H54 (cell line): ENCODE measurements around the gene CSRNP2.

Experiments used
- DNase-seq: peaks from one replicate; pipeline ENCODE4 v3.0.0; 2011; ENCODE audit warnings: low spot score, mixed read lengths; ENCODE audit not compliant: insufficient read length
- FAIRE-seq: peaks from 3 replicates; lab custom pipeline; 2011; peaks lifted over from hg19 to GRCh38; lab: Jason Lieb, UNC
- POLR2A ChIP-seq: IDR thresholded peaks from 2 replicates; pipeline ENCODE4 v1.6.1; 2011; ENCODE audit warnings: low read depth, mild to moderate bottlenecking, low read length

The CSRNP2 gene

DNA sequence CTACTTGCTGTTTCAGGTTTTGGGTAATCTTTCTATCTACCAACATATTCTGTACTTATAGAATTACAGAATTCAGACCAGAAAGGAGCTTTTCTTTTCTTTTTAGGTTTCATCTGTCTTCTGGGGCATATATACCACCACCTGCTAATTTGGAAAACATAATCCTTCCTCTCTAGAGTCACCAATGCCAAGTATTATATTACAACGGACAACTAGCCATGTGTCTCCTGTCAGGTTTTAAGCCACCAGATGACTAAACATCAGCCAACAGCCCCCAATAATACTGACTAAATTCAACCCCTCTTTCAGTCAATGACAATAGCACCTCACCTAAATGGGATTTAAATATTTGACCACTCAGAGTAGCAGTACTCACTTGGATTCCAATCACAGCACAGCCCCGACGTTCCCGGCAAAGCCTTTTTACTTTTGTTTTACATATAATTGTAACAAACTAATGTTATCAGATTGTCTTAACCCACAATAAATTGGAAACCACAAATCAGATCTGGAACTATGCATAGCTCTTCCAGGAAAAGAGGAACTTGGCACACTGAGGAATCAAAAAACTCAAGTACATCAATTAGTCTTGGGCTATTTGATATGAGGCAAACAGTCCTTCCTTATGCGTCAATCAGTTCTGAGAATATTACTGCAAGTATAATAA, 70.7 kb downstream of the CSRNP2 start:
- FAIRE-seq (no peak), DNase-seq (no peak)
- TF ChIP-seq POLR2A: no peak

DNA sequence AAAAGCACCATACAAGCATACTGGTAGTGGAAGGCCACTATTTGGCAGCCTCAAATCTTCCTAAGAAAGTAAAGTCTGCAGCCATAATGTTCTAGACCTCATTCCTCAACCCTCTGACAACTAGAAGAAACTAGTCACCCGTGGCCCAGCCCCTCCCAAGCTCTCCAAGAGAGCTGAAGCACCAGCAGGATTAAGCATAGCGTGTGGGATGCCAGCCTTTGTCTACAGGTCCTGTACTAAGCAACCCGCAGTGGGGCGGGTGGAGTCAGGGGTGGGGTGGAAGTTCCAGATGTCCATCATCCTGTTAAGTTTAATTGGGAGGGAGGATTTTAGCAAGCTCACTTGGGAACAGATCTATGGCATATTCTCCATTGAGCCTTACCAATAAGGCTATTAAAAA, 71.4 kb downstream of the CSRNP2 start:
- DNase-seq: no peak
- no peak for TF ChIP-seq POLR2A
- no peak for FAIRE-seq
